ENCODE measurements around the gene GOT1.

GOT1 gene

DNA sequence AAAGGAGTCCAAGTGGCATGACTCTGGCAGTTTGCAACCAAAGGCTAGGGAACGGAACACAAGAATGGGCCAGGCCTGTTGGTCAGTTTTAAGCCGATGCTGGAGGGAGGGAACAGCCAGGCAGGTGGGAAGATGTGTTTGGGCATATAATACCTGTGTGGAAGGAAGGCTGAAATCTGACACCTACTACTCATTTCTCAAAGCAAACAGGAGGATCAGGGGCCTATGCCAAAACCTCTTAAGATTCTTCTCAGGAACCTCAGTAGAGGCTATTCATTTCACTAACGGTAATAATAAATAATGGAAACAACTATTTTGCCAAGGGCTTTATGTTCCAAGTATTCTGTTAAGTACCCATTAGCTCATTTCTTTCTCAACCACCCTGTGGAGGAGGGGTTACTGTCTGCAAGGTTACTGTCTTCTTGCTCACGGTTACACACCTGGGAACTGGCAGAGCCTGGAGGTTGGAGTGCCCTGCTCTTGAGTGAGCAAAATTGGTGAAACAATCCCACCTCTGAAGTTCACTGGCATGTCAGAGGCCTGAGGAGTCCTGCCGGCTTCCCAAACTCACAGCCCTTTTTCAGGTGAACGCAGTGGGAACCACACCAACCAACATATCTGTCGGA lies 35.5 kb downstream of the GOT1 start:
- ATAC-seq: no peak

DNA sequence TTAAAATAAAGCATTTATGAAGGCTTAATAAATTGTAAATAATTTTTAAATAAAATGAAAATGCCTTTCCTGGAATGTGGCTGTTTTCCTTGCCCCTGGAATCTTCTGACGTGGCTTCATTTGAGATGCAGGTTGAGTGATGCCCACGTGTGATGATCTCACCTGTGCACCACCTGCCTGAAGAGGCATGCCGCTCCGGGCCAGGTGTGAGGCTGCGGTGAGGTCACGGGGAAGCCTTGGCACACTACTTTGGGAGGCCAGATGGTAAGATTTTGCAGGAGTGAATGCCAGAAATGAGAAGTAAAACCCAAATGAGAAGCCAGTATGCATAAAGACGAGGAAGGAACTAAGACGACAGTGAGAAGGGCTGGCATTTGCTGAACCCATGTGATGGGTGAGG lies 36.2 kb downstream of the GOT1 start:
- no peak for ATAC-seq

DNA sequence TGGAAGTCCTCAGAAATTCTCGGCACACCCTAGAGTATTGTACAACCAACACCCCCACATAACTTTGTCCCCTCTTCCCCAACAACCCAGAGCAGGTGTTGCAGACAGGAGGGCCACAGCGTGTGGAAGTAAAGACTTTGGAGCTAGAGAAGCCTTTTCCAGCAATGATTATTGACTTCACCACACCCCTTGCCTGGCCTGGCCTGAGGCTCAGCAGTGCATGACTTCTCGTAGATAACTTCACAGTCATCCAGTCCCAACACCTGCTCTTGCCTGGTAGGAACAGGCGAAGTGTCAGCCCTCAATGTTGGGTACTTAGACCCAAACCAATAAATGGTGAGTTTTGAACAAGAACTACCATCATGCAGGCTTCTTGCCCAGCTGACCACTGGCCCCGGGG lies 36.7 kb downstream of the GOT1 start:
- ATAC-seq: no peak

DNA sequence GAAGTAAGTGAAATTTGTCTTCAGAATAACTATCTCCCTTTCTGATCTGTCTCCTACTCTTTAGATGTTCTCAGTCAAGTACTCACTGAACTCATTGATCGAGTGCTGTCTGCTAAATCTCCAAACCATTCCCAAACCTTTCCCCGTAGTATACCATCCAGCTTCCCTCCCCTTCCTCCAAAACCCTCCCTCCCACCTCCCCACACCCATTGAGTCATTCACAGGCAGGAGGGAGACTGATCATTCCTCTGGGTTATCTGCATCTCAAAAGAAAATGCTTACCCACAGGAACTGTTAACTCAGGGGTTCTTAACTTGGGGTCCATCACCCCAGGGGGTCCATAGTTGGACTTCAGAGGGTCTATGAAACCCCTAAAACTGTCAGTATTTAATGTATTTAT lies 37.4 kb downstream of the GOT1 start:
- no peak for ATAC-seq

DNA sequence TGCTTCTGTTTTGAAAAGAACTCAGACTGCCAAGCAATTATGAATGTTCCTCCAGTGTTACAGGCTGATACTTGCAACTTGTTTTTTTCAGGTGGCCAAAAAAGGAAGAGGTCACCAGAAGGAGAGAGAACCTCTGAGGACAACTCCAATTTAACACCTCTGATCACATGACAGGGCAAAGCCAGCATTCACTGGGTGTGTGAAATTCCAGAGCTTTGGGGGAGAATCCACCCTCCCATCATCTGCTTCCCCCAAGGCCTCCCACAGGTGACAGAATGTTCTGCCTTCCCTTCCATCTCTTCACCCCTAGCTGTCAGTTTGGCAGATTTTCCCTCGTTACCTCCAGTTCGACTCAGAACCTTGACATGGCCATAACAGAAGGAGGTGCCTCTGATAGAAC lies 39.1 kb downstream of the GOT1 start:
- ATAC-seq: no peak

DNA sequence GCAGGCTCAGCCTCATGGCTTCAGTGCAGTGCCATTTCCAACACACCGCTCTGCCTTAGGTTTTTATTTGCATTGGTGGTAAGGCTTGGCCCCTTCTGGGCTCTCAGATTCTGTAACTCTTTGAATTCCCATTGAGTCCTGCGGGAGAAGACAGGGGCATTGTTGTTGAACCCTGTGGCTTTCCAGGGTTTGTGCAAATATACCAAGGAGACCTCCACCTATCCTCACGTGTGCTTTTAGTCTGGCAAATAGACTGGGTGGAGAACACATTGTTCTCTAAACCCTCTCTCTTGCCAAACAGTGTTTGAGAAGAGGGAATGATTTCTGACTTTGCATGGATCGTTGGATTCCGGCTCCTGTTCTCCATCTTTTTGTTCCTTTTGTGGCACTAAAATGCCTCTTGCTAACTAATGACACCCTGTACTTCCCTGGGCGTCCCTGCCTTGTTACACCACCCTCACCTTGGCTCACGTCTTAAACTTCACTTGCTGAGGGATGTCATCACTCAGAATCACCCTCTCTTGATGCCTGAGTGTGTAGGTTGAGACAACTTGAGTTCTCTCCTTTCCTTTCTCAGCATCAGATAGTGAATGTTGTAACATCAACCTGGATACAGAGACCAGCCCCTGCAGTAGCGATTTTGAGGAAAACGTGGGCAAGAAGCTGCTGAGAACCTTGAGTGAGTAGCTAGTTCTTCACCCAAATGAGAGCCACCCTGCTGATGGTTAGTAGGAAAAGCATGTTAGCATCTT lies 40.5 kb downstream of the GOT1 start:
- ATAC-seq: no peak

DNA sequence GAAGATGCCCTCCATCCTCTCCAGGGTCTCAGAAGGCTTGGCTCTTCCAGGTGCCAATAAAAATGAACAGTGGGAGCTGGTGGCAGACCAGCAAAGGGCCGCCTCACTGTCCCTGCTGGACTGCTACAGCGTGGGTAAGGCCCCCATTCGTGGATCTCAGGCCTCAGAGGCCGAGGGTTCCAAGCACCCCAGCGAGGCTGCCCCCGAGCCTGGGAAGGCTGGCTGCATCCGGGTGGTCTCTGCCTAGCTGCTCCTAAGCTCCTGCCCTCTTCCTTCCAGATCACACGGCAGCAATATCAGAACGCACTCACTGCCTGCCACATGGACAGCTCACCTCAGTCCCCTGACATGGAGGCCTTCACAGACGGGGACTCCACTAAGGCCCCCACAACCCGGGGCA lies 42.9 kb downstream of the GOT1 start:
- no peak for ATAC-seq

DNA sequence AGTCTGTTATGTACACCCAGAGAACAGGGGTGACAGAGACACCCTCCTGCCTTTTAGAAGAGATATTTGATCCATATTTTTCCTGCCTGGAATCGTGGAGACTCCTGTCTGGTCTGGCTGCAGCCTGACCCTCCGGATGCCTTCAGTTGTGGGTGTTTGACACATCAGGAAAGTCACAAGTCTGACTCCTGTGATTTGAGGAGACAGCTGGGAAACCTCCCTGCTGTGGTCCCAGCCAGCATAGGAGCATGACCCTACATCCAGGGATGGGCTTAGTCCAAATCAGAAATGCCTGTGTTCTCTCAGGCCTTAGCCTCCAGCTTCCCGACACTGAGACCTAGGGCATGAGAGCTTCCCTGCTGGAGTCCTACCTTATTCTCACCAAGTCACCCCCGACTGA lies 43.4 kb downstream of the GOT1 start:
- no peak for ATAC-seq

DNA sequence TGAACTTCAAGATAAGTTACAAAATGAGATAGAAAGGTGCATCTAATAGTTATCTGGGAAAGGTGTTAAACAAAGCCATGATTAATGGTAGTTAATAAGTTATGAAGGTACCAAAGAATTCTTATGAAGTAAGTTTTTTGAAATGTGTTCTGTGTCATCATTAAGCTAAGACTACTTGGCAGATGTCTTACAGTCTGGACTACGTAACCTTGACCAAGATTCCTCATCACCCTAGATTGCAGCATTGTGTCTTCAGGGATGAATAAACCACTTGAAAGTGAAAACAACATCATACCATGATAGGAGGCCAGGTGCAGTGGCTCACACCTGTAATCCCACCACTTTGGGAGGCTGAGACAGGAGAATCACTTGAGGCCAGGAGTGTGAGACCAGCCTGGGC lies 48.2 kb downstream of the GOT1 start:
- no peak for ATAC-seq

DNA sequence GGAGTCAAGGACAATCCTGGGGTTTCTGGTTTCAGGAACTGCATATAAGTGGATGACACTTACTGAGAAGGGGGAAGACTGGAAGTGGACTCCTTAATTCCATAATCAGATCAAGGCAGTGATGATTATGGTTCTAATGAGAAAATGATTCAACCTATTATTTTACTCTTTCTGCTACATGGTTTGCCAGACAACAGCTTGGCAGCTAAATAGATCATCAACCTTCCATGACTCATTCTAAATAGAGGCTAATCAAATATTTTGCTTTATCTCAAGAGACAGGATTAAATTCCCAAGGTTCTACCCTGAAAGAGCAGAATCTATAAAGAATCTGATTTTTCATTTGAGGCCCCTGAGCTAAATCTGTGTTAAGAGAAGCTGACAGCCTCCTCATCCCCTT lies 55.0 kb downstream of the GOT1 start:
- no peak for ATAC-seq

DNA sequence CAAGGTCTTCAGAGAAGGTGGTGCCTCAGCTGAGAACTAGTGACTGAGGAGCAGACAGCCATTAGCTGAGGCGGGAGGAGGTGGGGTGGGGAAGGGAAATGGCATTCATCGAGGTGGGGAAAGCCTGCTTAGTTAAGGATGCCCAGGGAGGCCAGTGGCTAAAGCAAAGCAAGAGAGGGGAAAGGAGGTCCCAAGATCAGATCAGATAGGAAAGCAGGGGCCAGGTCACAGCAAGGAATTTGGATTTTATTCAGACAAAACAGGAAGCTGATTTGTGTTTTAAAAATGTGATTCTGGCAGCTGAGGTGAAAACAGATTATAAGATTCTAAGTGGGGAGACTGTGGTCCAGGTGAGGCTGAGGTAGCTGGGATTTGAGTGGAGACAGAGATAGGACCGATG lies 55.5 kb downstream of the GOT1 start:
- ATAC-seq: no peak

DNA sequence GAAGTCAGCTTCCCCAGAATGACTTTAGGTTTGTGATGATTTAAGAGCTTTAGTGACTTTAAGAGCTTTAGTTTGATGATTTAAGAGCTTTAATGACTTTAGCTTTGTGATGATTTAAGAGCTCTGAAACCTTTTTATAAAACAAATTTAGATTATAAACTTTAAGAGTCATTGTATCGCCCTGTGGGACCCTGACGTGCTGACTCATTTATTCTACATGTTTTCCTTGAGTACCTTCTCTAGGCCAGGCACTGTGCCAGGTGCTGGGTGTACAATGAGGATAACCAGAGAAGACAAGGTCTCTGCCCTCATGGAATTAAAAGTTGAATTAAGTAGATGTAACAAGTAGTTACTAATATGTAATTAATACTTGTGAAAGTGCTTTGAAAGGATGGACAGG lies 55.9 kb downstream of the GOT1 start:
- ATAC-seq: no peak

DNA sequence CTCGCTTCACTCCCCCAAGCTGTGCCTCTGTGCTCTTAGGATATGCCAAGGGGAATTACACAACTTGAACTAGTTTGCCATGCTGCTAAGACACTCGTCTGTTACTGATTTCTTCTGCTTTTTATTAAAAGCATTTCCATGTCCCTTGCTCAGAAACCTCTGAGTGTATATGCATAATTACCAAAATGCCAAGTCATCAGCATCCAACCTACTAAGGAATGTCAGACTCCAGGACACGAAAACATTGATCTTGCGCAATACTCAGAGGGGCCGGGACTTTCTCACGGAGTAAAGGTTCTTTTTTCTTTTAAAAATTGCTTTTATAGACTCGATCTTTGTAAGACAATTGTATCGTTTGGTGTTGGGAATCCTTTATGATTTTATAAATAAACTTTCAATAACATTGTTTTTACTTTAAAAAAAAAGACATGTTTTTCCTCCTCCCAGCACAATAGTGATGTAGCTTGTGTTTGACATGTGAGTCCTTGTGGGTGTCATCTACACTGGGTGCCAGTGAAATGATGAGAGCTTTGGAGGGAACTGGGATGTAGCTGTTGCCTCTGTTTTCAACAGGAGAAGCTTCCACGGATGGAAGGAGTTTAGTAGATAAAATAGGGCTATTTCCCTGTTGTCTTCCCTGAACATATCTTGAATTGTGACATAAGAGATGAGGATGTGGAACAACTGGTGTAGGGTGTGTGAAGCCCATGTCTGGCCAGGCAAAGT lies 57.7 kb downstream of the GOT1 start:
- no peak for ATAC-seq

DNA sequence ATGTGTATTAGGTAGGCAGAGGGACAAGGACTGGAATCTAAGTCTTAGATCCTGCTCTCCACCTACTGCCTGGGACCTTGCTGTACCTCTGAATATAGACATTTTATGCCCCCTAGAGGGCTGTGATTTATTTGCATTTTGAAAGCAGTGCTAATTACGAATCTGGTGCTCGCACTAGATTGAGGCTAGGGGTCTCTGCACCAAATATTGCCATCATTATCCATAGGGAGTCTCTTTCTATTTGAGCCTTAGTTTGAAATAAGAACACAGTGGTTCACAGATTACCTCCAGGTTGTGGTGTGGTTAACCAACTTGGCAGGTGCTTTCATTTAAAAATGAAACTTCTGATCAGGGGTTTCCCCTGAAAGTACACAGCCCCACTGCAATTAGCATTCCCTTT lies 59.4 kb downstream of the GOT1 start:
- ATAC-seq: peak in 1 of 2 donors; percentile 55

DNA sequence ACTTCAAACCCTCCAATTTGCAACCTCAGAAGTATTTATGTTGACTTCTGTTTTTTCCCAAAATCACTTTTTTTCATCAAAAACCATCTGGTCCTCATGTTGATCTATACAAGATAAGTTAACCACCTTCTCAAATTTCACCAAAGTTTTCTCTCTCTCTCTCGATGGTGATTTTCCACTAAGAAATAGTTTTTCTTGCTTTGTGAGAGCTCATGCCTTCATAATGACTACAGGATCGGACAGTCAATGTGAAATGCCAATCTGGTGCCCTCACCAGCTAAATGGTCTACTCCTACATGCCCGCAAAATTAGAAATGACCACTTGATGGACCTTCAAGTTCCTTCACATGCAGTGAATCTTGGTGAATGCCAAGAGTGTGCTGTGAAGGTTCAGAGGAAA lies 60.9 kb downstream of the GOT1 start:
- no peak for ATAC-seq

DNA sequence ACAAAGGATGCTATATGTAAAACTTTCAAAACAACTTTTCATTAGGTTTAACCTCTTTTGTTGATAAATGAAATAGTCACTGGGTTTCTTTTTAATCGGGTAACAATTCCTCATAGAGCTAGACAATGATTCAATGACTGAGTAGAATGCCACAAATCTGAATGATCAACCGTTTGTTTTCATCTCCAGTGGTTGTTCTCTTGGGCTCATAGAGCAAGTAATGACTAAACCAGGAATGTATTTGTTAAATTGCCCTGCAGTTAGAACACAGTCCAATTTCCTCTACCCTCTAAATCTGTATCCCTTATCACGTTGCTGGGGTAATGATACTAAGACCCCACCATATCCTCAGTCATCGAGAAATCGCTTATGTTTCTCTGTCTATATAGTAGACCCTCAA lies 61.3 kb downstream of the GOT1 start:
- ATAC-seq: no peak

DNA sequence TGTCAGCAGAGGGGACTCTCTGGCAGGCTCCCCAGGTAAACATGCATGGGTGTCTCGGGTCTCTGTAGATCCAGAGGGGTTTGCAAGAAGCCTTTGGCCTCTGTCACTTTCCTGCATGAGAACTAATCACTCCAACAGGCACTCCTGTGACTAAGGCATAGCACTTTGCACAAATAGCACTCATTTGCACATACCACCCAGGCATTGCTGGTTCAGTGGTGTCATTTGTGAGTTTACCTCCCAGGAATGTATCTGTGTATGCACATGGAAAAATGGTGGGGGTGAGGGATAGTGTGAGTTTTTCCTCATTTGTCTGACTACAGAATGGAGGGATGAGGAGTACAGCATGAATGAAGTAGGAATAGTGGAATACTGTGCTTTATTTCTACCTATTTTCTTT lies 61.8 kb downstream of the GOT1 start:
- no peak for ATAC-seq

DNA sequence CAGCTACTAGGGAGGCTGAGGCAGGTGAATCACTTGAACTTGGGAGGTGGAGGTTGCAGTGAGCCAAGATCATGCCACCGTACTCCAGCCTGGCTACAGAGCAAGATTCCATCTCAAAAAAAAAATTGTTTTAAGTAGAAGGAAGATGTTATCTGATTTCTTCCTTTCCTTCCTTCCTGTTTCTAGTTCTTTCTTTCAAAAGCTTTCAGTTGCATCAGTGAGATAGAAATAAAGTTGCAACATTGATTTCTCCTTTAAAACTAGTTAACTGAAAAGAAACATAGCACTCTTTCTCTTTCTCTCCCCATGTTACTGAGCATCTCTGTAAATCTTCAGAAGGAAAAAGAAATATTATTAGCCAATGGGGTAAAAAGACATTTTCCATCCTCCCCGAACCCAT lies 63.8 kb downstream of the GOT1 start:
- ATAC-seq: no peak

DNA sequence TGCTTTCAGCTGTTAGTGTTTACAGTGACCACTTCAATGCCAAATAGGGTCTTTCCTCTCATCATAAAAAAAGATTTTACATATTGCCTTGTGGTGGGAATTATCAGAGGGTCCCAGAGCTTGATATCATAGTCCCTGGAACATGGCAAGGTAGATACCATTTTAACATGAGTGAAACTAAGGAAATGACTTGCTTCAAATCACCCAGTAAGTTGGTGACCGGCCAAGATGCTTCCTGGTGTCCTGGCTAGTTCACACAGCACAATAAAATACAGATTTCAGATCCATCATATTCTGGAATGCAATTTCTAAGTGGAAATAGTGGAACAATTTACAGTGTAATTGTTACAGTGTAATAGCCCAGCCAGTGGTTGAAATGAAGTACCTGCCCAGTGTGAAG lies 64.7 kb downstream of the GOT1 start:
- no peak for ATAC-seq

DNA sequence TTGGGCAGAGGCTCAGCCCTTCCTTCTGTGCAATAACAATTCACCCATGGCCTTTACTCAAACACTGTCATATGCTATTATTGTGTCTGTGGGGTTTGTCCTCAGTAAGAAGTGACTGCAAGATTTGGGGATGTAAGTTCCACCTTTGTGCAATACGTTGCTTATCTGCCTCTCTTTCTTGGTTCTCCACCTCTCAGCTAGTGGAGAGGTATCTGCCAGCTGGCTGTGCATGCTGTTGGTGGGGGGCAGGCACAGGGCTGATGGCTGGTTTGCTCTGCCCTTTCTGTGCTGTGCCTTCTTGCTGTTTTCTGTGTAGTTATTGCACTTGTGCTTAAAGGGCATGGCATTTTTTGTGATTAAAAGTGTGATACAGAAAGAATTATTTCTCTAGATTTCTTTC lies 65.1 kb downstream of the GOT1 start:
- ATAC-seq: no peak

DNA sequence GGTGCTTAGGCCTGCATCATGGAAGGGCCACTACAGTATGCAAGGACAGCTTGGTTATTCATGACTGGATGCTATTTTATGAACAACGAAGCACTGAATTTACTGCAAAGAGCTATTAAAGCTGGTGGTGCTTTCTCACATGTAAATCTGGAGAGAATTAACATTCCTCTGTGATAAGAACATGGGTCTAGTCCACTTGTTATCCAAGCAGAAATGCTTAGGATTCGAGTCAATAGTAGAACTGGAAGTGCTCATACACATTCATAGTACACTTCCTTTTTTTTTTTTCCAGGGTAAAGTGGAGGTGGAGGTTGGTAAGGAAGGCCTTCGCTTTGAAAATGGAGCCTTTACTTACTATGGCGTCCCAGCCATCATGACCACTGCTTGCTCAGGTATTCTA lies 66.3 kb downstream of the GOT1 start:
- no peak for ATAC-seq

DNA sequence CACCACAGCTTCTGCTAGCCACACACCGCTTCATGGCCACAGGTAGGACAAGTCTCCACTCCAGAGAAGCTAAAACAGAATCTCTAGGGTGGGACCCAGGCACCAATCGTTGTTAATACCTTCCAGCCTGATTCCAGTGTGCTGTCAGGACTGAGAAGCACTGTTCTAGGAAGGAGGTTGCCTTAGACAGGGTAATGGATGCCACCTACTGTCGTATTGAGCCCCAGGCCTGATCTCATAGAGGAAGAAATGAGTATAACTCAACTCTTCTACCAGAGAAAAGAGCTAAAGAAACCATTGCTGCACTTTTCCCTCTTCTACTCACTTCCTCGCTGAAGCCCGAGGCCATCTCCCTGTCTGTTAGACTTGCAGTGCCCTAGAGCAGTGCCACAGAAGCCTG lies 69.5 kb downstream of the GOT1 start:
- no peak for ATAC-seq

DNA sequence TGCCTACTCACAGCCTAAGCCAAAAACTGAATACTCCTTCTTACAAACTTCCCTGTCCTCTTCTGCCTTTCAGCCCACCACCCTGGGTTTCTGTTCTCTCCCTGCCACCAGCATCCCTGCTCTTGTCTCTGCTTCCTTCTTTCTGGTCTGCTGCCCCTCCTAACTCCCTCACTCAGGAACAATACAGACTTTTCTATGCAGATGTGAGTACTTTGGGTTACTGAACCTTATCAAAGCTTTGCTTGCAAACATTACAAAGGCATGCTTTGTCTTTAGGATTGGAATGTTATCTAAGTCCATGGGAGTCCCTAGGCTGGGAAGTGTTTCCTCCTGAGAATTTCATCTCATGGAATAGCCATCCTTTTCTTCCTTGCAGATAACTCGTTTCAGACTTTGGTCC lies 72.3 kb downstream of the GOT1 start:
- ATAC-seq: no peak

DNA sequence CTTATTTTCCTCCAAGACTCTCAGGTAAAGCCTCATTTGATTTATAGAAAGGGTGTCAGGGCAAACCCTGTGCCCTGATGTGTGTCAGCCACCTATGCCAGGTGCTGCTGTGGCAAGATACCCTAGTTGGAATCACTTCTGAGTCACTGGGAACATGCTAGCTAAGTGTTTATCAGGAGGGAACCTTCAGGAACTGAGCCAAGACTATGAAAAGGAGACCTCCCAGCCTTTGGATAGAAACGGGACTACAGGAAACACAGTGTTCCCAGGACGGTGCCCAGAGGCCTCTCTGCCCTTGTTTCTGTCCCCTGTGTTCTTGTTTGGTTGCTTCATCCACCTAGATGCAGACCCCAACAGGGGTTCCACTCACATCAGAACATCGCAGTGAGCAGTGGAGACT lies 72.7 kb downstream of the GOT1 start:
- ATAC-seq: no peak
